GM23338 (cell line): ENCODE data around the gene PPFIBP1. TPM values are rescaled to one million over a fixed set of nuclear protein-coding genes. Genes with fewer than 3 reads are reported as not detected.

Experiments
- ATAC-seq: fragments of 200-7000 bp; cut with Tn5 transposase; 3 replicates; pipeline ENCODE4 v1.9.1; 2020
- DNase-seq: peaks from one replicate; pipeline ENCODE4 v3.0.0-alpha.2; 2015; ENCODE audit warnings: low spot score
- H2AFZ ChIP-seq: fragments of 200-600 bp; sonication (generic); 2 replicates; pipeline ENCODE4 v1.8.0; 2016; ENCODE audit warnings: antibody characterized with exemption, mild to moderate bottlenecking, moderate library complexity
- H3F3A ChIP-seq: fragments of 200-600 bp; sonication (generic); replicated peaks from 2 replicates; pipeline ENCODE4 v1.8.0; 2017; ENCODE audit warnings: antibody characterized with exemption, mixed run types, low read depth
- H3K27ac ChIP-seq: fragments of 200-600 bp; sonication (generic); 2 replicates; pipeline ENCODE4 v1.6.1; 2016; ENCODE audit warnings: low read depth
- H3K27me3 ChIP-seq: fragments of 200-600 bp; sonication (generic); 2 replicates; pipeline ENCODE4 v1.8.0; 2016; ENCODE audit warnings: mild to moderate bottlenecking, mixed run types, moderate library complexity; ENCODE audit not compliant: insufficient read depth
- H3K36me3 ChIP-seq: fragments of 200-600 bp; sonication (generic); 2 replicates; pipeline ENCODE4 v1.8.0; 2016; ENCODE audit warnings: mild to moderate bottlenecking; ENCODE audit not compliant: insufficient read depth
- H3K4me1 ChIP-seq: fragments of 200-600 bp; sonication (generic); 2 replicates; pipeline ENCODE4 v1.8.0; 2016; ENCODE audit warnings: mild to moderate bottlenecking, moderate library complexity; ENCODE audit not compliant: insufficient read depth
- H3K4me2 ChIP-seq: fragments of 200-600 bp; sonication (generic); 2 replicates; pipeline ENCODE4 v1.7.1; 2017; ENCODE audit warnings: mixed run types
- H3K4me3 ChIP-seq: fragments of 200-600 bp; sonication (generic); 2 replicates; pipeline ENCODE4 v1.6.1; 2016; ENCODE audit warnings: mixed run types
- H3K79me2 ChIP-seq: fragments of 200-600 bp; sonication (generic); replicated peaks from 2 replicates; pipeline ENCODE4 v1.8.0; 2017; ENCODE audit warnings: mild to moderate bottlenecking; ENCODE audit not compliant: insufficient read depth
- H3K9me2 ChIP-seq: fragments of 200-600 bp; sonication (generic); 2 replicates; pipeline ENCODE4 v1.8.0; 2017; ENCODE audit not compliant: insufficient read depth
- H4K20me1 ChIP-seq: fragments of 200-600 bp; sonication (generic); replicated peaks from 2 replicates; pipeline ENCODE4 v1.8.0; 2017; ENCODE audit warnings: mild to moderate bottlenecking; ENCODE audit not compliant: insufficient read depth
- H3K27ac Mint-ChIP-seq: 2 replicates; pipeline ENCODE4 v1.8.0; 2020; ENCODE audit warnings: inconsistent platforms, mild to moderate bottlenecking, moderate library complexity, mixed read lengths
- H3K27me3 Mint-ChIP-seq: 3 replicates; pipeline ENCODE4 v1.8.0; 2022; ENCODE audit warnings: low read depth, mild to moderate bottlenecking, moderate library complexity, mixed read lengths, inconsistent platforms; ENCODE audit not compliant: insufficient read depth, poor library complexity
- H3K36me3 Mint-ChIP-seq: 3 replicates; pipeline ENCODE4 v1.8.0; 2021; ENCODE audit warnings: low read depth, mild to moderate bottlenecking, inconsistent platforms, moderate library complexity, mixed read lengths
- H3K4me1 Mint-ChIP-seq: 3 replicates; pipeline ENCODE4 v1.8.0; 2020; ENCODE audit warnings: mild to moderate bottlenecking, inconsistent platforms, mixed read lengths
- H3K4me3 Mint-ChIP-seq: 3 replicates; pipeline ENCODE4 v1.8.0; 2021; ENCODE audit warnings: moderate library complexity, mild to moderate bottlenecking, inconsistent platforms, mixed read lengths
- H3K9me3 Mint-ChIP-seq: 3 replicates; pipeline ENCODE4 v1.8.0; 2020; ENCODE audit warnings: moderate library complexity, mild to moderate bottlenecking, inconsistent platforms, mixed read lengths
- CREB1 ChIP-seq: fragments of 250-450 bp; sonication (Bioruptor Pico); IDR thresholded peaks from 2 replicates; pipeline ENCODE4 v1.5.0; 2020; ENCODE audit warnings: low read depth, mild to moderate bottlenecking, moderate library complexity
- EZH2 ChIP-seq: fragments of 200-600 bp; sonication (generic); IDR thresholded peaks from one replicate; pipeline ENCODE4 v1.8.0; 2017; ENCODE audit warnings: antibody characterized with exemption, mild to moderate bottlenecking, low read depth; ENCODE audit not compliant: unreplicated experiment
- EZH2phosphoT487 ChIP-seq: fragments of 200-600 bp; sonication (generic); IDR thresholded peaks from one replicate; pipeline ENCODE4 v1.8.1; 2018; ENCODE audit warnings: antibody characterized with exemption; ENCODE audit not compliant: unreplicated experiment
- JUNB ChIP-seq: IDR thresholded peaks from one replicate; pipeline ENCODE4 v1.6.1; 2016; ENCODE audit warnings: antibody characterized with exemption; ENCODE audit not compliant: unreplicated experiment
- ZNF462 ChIP-seq: fragments of 250-450 bp; sonication (Bioruptor Pico); IDR thresholded peaks from 2 replicates; pipeline ENCODE4 v1.5.0; 2020; ENCODE audit warnings: mild to moderate bottlenecking, moderate library complexity
- polyA plus RNA-seq: library from polyadenylated mRNA; unstranded; fragments of >200 nt; fragmentation: Nextera tagmentation; extraction: Ambion mirVana; gene quantifications from 2 replicates; pipeline ENCODE4 v1.2.1, GENCODE V29; 2016
- total RNA-seq: library from RNA; depleted of rRNA; stranded (reverse); fragments of >200 nt; shearing (Covaris generic); gene quantifications from 2 replicates; pipeline ENCODE4 v1.2.3, GENCODE V29; 2014
- TF ChIP-seq, protein P1 (sequence below), 2 experiments: fragments of 200-600 bp in 1 of 2; sonication (generic) in 1 of 2; conservative IDR thresholded peaks; 2 replicates each; pipeline versions ENCODE4 v1.5.1 to v1.6.1; 2016 to 2017; ENCODE audit warnings: antibody characterized with exemption in 2 of 2, low read depth in 2 of 2, mild to moderate bottlenecking in 2 of 2, moderate library complexity in 1 of 2

Gene PPFIBP1
- total and polyA plus RNA-seq, 2 experiments from 2014 or later: 33.2 to 41.9 TPM

- no peak for TF ChIP-seq ZNF462
Measured at GRCh38 chr12:27680619-27681018, 156.6 kb downstream of the PPFIBP1 start (continued).

- Mint-ChIP-seq H3K27ac (no peak overlapping the region), H3K36me3 (peaks cover 10% of the 10 kb centered on the region; the same call in 2 of the 3 replicates), H3K4me3 (no peak overlapping the region), H3K9me3 (no peaks in the 10 kb centered on the region), H3K4me1 (no peaks in the 10 kb centered on the region), H3K27me3 (no peaks in the 10 kb centered on the region)
- Histone ChIP-seq H3K4me3 (no peak overlapping the region), H3K4me2 (no peak overlapping the region), H2AFZ (no peak overlapping the region), H3K36me3 (peaks cover 10% of the 10 kb centered on the region; the same call in 1 of the 2 replicates), H3F3A (no peaks in the 10 kb centered on the region), H3K9me2 (no peaks in the 10 kb centered on the region), H4K20me1 (no peaks in the 10 kb centered on the region; the same call in 1 of the 2 replicates), H3K4me1 (no peaks in the 10 kb centered on the region), H3K27ac (no peak overlapping the region), H3K79me2 (no peaks in the 10 kb centered on the region), H3K27me3 (no peaks in the 10 kb centered on the region)
- no peak for DNase-seq
- no peak for ATAC-seq
- TF ChIP-seq EZH2phosphoT487 (no peak), CREB1 (CRISPR knock-in tag) (no peak), ZNF462 (no peak), EZH2 (no peak), JUNB (no peak)
- TF ChIP-seq, protein P1, sequence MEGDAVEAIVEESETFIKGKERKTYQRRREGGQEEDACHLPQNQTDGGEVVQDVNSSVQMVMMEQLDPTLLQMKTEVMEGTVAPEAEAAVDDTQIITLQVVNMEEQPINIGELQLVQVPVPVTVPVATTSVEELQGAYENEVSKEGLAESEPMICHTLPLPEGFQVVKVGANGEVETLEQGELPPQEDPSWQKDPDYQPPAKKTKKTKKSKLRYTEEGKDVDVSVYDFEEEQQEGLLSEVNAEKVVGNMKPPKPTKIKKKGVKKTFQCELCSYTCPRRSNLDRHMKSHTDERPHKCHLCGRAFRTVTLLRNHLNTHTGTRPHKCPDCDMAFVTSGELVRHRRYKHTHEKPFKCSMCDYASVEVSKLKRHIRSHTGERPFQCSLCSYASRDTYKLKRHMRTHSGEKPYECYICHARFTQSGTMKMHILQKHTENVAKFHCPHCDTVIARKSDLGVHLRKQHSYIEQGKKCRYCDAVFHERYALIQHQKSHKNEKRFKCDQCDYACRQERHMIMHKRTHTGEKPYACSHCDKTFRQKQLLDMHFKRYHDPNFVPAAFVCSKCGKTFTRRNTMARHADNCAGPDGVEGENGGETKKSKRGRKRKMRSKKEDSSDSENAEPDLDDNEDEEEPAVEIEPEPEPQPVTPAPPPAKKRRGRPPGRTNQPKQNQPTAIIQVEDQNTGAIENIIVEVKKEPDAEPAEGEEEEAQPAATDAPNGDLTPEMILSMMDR (conservative IDR thresholded peaks at IDR 0.05; ENCODE audit: low read depth in 2 of 2): no peak
Measured at GRCh38 chr12:27682534-27682933, 158.5 kb downstream of the PPFIBP1 start.
